GM23248 (cell line): Measurements from ENCODE around the gene ELOVL1.

ENCODE experiments used
- EZH2 ChIP-seq: fragments of 200-600 bp; sonication (generic); IDR thresholded peaks from 2 replicates; pipeline ENCODE4 v1.6.1; 2018; ENCODE audit warnings: antibody characterized with exemption, mild to moderate bottlenecking; ENCODE audit not compliant: insufficient read depth, poor library complexity, severe bottlenecking
- EZH2phosphoT487 ChIP-seq: fragments of 200-600 bp; sonication (generic); IDR thresholded peaks from 2 replicates; pipeline ENCODE4 v1.6.1; 2018; ENCODE audit warnings: antibody characterized with exemption, moderate library complexity, mild to moderate bottlenecking, low read depth; ENCODE audit not compliant: insufficient read depth

DNA sequence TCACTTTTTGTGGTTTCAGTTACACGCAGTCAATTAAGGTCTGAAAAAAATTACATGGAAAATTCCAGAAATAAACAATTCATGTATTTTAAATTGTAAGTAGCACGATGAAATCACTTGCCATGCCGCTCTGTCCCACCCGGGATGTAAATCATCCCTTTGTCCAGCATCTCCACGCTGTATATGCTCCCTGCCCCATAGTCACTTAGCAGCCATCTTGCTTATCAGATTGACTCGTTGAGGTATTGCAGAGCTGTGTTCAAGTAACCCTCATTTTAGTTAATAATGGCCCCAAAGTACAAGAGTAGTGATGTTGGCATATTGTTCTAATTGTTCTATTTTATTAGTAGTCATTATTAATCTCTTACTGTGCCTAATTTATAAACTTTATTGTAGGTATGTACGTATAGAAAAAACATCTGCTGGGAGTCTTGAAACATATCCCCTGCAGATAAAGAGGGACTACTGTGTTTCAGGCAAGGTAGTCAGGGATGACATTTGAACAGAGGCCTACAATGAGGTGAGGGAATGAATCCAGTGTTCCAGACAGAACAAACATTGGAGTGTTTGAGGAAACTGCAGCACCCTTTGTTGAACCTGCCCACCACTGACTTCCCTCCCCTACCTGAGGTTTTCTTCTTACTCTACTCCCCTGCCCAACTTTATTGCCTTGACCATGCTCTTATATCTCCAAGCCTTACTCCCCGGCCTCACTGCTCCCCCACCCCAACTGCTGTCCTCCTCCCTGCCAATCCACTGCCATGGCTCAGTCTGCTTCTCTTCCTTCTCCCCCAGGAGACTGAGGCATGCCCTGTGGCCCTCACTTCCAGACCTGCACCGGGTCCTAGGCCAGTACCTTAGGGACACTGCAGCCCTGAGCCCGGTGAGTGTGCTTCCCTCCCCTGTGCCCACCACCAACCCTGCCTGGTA is 16.1 kb downstream of the ELOVL1 start:
- TF ChIP-seq EZH2: no peak
- TF ChIP-seq EZH2phosphoT487: no peak
